Fibroblast of skin of left biceps (primary cell): ENCODE data around the gene TMCO1.
"Not testable (repeated sequence)": the region's sequence is repeated elsewhere in the genome, so short reads cannot be mapped to it uniquely, and the experiment has no call there.

ENCODE experiments used
- DNase-seq, 2 experiments: peaks; one replicate each; pipeline ENCODE4 v3.0.0-alpha.2; 2013; ENCODE audit warnings: low read depth in 2 of 2

TMCO1 gene

DNA sequence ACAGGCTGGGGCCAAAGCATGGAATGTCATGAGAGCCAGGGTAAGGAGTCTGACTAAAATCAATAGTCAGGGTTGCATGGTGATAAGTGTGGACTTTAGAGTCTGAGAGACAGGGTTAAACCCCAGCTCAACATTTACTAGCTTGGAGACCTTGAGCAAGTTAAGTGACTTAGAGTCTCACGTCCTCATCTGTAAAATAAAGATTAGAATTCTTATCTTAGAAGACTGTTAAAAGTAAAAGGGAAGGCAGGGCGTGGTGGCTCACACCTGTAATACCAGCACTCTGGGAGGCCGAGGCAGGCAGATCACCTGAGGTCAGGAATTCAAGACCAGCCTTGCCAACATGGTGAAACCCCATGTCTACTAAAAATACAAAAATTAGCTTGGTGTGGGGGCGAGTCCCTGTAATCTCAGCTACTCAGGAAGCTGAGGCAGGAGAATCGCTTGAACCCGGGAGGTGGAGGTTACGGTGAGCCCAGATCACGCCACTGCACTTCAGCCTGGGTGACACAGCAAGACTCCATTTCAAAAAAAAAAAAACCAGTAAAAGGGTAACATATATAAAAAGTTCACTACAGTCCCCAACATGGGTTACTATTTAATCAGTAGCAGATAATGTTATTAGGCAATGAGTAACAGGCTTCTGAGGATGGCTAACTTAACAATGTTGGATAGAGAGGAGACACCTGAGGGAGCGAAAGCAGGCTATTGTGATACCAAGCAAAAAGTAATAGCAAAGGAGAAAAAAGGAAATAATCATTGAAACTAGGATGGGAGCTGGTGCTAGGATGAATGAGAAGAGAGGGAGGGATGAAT, 20.8 kb downstream of the TMCO1 start:
- no peak for DNase-seq

DNA sequence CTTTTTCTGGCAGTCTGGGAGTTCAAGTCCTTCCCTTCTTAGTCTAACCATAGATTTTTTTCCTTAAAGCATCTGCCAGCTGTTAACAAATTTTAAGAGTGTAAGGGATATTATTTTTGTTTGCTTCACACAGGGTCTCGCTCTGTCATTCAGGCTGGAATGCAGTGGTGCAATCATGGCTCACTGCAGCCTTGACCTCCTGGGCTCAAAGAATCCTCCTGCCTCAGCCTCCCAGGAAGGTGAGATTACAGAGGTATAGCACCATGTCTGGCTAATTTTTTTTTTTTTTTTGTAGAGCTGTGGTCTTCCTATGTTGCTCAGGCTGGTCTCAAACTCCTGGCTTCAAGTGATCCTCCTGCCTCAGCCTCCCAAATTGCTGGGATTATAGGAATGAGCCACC, 23.8 kb downstream of the TMCO1 start:
- not testable (repeated sequence) for DNase-seq

DNA sequence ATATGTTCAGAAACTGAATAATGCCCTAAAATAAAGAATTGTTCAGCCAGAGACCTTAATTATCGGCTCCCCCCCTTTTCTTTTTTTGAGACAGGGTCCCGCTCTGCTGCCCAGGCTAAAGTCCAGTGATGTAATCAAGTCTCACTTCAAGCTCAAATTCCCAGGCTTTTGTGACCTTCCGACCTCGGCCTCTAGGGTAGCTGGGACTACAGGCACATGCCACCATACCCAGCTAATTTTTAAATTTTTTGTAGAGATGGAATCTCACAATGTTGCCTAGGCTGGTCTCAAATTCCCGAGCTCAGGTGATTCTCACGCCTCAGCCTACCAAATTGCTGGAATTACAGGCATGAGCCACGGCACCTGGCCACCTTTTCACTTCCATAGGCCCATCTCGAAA, 26.5 kb downstream of the TMCO1 start:
- DNase-seq: no peak

DNA sequence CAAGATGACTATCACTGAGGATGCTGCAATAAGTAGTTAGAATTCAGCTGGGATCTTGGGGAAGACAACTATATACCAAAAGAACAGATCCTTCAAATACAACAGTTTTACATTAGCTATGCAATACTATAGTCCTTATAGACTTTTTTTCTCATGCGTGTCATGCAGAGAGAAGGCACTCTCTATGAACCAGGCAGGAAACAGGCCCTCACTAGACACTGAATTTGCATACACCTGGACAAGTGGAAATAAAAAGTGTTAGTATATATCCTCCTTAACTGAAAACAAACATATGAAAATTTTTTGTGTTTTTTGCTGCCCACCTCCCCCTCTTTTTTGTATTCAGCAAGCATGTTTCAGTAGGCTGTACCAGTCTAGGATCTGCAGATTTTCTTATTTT, 29.9 kb downstream of the TMCO1 start:
- DNase-seq: no peak

DNA sequence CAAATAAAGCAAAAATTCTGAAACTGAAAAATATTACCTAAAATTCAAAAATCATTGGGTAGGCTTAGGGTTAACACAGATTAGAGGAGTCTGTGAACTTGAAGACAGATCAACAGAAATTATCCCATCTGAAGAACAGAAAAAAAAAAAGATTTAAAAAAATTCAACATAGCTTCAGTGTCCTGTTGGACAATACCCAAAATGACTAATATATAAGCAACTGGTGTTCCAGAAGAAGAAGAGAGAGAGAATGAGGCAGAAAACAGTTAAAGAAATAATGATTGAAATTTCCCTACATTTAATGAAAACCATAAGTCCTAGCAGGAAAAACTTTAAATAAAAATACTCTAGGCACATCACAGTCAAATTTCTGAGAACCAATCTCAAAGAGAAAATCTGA, 31.5 kb downstream of the TMCO1 start:
- no peak for DNase-seq

DNA sequence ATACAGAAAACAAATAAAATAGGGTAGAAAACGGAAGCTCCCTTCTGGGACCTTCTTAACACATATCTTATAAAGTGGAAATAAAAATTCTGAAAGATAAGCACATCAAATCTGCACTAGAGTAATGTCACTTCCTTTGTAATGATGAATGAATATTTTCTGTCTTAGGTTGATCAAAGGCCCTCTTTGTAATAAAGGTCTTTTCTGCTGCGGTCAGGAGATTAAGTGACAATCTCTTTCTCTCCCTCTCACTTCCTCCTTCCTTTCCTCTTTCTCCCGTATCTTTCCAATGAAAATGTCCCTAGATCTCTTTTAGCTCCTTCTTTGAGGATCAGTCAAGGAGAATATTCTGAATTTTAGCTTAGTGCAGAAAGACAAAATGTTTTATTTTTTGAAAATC, 33.8 kb downstream of the TMCO1 start:
- DNase-seq: no peak

DNA sequence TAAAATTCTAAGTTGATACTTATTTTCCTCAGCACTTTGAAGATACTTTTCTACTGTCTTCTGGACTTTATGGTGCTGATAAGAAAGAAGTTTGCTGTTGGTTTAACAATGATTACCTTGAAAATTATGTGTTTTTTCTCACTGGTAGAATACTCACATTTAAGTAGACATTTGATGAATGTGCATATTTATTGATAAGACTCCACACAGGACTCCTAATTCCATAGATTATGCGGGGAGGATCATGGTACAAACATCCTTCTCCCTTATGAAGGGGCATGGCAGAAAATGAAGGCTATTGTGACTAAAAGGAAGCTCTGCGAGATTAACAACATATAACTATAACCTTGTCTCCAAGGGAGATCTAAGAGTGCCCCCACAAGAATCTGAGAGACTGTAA, 41.8 kb downstream of the TMCO1 start:
- no peak for DNase-seq

DNA sequence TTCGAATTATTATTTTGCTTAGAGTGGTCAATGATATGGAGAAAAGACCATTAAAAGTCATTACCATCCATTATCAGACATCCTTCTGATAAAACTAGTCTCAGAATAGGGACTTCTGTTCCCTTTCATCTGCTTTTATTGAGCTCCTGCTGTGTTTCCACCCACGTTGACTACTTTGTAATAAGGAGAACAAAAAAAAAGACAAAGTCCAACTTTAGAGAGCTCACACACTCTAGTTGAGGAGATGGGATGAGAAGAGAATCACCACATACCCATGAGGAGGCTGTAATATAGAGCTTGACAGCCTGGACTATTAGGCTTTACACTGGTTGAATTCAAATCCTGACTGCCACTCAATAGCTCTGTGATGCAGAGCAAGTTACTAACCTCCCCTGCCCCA, 42.5 kb downstream of the TMCO1 start:
- no peak for DNase-seq

DNA sequence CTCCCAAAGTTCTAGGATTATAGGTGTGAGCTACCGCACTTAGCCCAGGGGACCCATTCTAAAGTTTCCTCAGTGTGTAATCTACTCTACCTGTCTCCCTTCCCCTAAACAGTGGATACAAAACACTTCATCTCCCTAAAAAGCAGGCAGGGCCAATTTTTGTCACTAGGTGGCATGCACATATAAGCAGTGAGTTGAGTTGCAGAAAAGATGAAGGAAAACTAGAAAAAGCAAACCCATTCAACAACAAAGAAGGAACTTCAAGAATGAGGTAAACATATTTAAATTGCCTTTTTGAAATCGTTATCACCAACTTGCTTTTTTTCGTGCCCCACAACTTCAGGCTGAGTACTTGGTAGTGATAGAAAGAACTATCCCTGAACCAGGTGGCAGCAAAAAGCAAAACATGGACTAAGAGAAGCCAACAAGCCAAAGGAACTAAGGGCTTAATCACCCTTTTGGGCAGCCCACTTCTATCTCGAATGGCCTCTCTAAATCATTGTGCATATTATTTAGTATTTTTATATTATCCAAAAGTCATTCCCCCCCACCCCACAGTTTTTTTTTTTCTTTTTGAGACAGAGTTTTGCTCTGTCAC, 50.7 kb downstream of the TMCO1 start:
- peak in 1 of 2 experiments; percentile 26 for DNase-seq

DNA sequence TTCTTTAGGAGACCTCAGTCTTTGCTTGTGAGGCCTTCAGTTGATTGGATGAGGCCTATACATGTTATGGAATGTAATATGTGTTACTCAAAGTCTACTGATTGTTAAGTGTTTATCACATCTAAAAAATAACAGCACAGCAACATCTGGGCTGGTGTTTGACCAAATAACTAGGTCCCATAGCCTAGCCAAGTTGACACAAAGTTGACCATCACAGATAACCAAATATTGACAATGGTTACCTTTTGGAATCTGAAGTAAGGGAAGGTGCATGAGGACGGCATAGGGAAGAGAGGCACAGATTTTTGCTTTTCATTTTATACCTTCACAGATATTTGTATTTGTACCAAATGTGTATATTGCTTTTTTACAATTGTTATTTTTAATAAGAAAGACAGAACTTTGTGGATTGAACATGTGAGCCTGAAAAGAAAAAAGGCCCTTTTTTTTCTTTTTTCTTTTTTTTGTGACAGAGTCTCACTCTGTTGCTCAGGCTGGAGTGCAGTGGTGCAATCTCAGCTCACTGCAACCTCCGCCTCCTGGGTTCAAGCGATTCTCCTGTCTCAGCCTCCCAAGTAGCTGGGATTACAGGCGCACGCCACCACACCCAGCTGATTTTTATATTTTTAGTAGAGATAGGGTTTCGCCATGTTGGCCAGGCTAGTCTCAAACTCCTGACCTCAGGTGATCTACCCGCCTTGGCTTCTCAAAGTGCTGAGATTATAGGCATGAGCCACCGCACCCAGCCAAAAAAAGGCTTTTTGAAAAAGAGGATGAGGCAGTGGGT, 52.2 kb downstream of the TMCO1 start:
- not testable (repeated sequence) for DNase-seq

DNA sequence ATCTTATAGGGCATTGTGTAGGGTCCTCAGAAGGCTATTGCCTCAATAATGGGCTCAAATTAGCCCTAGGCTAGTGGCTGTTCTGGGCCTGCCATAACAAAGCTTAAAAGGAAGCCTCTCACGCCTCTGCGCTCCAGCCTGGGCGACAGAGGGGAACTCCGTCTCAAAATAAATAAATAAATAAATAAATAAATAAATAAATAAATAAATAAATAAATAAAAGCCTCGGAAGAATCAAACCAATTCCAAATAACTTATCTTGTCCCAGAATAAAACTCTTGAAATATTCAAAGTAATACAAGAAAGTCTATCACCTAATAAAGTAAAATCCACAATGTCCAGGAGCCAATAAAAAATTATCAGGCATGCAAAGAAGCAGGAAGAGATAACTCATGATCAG, 55.9 kb downstream of the TMCO1 start:
- no peak for DNase-seq

DNA sequence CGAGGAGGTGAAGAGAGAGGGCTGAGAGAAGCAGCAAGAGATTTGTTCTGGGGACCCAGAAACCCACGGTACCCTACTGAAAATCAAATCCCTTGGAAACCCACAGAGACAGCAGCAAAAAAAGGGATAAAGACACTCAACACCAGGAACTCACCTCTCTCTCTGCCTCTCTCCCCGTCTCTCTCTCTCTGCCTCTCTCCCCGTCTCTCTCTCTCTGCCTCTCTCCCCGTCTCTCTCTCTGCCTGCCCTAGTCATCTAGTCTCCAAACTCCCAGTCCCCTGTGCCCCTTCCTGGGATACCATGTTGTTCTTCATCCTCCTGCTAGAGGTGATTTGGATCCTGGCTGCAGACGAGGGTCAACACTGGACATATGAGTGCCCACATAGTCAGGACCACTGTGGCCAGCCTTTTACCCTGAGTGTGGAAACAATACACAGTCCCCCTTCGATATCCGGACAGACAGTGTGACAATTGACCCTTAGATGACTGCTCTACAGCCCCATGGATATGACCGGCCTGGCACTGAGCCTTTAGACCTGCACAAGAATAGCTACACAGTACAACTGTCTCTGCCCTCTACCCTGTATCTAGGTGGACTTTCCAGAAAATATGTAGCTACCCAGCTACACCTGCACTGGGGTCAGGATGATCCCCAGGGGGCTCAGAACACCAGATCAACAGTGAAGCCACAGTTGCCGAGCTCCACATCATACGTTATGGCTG, 60.5 kb downstream of the TMCO1 start:
- no peak for DNase-seq

DNA sequence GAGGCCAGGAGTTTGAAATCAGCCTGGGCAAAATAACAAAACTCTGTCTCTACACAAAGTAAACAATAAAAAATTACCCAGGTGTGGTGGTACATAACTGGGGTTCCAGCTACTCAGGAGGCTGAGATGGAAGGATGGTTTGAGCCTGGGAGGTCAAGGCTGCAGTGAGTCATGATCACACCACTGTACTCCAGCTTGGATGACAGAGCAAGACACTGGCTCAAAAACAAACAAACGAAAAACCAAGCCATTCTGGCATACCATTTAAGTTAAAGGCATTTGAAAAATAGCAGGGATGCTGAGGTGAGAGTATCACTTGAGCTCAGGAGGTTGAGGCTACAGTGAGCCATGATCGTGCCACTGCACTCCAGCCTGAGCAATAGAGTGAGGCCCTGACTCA, 65.0 kb downstream of the TMCO1 start:
- DNase-seq: no peak

DNA sequence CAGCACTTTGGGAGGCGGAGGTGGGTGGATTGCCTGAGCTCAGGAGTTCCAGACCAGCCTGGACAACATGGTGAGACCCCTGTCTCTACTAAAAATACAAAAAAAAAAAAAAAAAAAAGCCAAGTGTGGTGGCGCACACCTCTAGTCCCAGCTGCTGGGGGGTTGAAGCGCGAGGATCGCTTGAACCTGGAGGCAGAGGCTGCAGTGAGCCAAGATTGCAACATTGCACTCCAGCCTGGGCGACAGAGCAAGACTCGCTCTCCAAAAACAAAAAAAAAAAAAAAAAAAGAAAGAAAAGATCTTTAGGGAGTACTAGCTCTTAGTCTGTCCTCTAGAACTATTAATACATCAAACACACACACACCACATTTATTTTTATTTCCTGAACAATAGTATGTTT, 66.7 kb downstream of the TMCO1 start:
- DNase-seq: not testable (repeated sequence)

DNA sequence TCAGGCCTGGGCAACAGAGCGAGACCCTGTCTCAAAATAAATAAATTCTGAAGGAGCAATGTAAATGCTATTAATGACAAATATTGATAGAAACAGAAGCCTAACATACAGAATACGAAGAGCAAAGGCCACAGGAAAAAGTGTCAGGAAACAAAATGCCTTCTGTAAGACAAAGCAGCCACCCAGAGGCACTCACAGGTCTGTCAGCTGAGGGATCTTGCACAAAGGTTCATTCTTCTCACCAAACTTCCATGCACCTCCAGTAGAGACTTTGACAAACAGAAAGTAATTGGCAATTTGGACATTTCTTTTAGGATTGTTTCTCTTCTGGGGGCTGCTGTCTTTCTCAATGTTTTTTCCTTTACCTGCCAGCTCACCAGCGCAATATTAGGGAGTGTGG, 69.1 kb downstream of the TMCO1 start:
- no peak for DNase-seq

DNA sequence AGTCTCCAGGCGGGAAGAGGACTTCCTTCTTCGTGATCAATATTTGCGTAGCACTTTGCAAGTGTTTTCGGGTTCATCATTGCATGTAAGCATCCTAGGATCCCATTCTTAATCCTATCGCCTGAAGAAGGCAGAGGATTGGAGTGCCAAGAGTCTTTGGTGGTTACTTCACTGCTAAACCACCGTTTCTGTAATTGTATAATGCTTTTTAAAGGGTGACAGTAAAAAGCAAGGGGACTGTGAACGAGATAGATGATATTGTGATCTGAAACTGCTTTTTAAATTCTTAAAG, 70.0 kb downstream of the TMCO1 start:
- DNase-seq: no peak

DNA sequence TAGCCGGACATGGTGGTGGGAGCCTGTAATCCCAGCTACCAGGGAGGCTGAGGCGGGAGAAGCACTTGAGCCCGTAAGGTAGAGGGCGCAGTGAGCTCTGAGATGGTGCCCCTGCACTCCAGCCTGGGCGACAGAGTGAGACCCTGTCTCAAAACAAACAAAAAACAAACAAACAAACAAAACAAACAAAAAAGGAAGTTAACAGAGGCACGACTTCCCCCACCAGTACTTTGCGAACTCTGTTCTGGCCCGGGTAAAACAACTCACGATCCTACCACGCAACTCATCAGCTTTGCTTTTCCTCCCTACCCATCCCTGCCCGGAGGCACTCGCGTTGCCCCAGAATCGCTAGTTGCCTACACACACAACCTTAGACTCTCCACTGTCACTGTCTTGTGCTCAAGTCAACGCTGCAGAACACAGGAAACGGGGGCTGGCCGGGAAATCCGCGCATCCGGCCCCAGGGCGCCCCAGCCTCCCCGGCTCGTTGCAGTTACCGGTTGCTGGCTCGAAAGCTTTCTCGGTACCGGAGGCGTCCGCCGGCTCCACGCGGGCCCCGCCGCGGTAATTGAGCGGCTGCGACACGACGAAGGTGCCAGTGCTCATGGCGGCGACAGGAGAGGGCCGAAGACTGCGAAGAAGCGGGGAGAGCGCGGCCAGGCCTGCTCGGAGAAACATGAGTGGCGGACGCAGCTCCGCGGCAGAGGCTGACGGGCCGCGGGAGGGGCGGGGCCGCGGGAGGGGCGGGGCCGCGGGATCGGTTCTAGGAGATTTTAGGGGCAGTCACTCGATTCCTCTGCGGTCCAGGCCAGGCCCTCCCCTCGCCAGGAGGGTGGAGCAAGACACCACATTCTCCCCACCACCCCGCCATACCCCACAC, 70.5 kb downstream of the TMCO1 start, which contains the start of gene ALDH9A1:
Gene ALDH9A1 (minus strand): TSS at position 682 of the 880 bp plus-strand sequence. CDS start 4 bp downstream, at position 678.
- peak; percentile 72 for DNase-seq

DNA sequence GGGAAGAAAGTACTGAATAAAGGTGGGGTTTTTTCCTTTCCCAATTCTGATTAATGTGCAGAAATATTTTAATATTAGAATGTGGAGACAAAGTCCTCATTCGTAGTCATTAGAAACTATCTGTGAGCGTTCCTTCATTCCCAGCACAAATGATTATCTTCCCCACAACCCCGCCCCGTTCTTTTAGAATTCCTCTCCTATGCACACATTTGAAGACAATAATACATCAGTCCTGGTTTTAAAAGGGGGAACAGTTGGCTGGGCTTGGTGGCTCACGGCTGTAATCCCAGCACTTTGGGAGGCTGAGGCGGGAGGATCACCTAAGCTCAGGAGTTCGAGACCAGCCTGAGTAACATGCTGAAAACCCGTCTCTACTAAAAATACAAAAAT, 71.2 kb downstream of the TMCO1 start:
- DNase-seq: no peak

DNA sequence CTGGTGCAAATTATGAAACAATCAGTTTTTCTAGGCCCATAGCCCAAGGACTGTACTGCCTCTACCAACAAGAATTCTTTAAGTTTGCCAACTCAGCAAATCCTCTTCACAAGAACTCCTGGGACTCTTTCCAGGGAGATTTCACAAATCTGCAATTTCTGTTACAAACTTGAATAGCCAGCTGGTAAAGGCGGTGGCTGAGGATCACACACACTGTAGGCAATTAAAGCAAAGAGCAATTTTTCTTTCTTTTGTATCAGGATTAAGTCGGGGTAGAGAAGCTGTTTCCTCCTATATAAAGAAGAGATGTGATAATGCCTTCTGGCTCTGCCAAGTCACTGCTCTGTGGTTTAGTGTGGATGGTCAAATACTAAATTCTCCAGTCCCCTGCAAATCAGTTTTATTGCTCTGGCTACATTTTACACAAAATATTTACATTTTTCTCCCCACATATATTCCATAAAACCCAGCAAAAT, 72.0 kb downstream of the TMCO1 start:
- peak; percentile 80 to 84 for DNase-seq

DNA sequence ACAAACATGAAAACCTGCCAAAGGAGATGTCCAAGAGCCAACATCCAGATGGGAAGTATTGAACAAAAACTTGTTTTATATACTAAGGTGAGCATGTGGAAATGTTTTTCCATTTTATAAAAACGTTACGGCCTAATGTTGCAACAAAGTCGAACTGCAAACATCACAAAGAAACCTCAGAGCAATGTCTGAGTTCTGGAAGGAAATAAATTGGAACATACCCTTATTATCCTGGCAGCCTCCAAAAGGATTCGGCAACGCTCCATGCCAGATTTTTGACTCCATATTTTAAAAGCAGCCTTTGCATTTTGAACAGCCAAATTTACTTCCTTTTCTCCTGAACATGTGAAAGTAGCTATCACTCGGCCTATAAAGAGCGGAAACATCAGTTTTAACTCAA, 73.6 kb downstream of the TMCO1 start:
- no peak for DNase-seq

DNA sequence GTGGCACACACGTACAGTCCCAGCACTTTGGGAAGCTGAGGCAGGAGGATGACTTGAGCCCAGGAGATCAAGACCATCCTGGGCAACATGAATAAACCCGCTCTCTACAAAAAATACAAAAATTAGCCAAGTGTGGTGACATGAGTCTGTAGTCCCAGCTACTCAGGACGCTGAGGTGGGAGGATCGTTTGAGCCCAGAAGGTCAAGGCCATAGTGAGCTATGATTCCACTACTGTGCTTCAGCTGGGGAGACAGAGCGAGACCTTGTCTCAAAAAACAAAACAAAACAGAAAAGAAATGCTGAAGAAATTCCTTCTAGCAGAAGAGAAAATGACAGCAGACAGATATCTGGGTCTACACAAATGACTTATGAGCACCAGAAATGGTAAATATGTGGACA, 80.6 kb downstream of the TMCO1 start:
- DNase-seq: no peak
